Thoracic aorta (tissue), 2 donors: ENCODE measurements around the gene INPP1. TPM values are rescaled to one million over a fixed set of nuclear protein-coding genes. Genes with fewer than 3 reads are reported as not detected.

Experiments
- ATAC-seq: fragments of 150-250 bp; one replicate; pipeline ENCODE4 v1.8.0; 2017; ENCODE audit warnings: low read depth; ENCODE audit not compliant: insufficient number of reproducible peaks, low FRiP score
- DNase-seq: peaks from one replicate; pipeline ENCODE4 v3.0.0-alpha.2; 2020; ENCODE audit warnings: low spot score
- H3K27ac ChIP-seq, 2 donors: fragments of 200-600 bp; sonication (generic); 1 replicate in 1 of 2; 2 replicates in 1 of 2; pipeline ENCODE4 v1.5.1; 2016; ENCODE audit warnings: mild to moderate bottlenecking in 2 of 2, moderate library complexity in 2 of 2
- H3K27me3 ChIP-seq: fragments of 200-600 bp; sonication (generic); replicated peaks from 2 replicates; pipeline ENCODE4 v1.6.0; 2016; ENCODE audit warnings: mild to moderate bottlenecking; ENCODE audit not compliant: insufficient read depth
- H3K36me3 ChIP-seq: fragments of 200-600 bp; sonication (generic); one replicate; pipeline ENCODE4 v1.5.1; 2016
- H3K4me1 ChIP-seq, 2 donors: fragments of 200-600 bp; sonication (generic); 1 replicate in 1 of 2; 2 replicates in 1 of 2; pipeline versions ENCODE4 v1.5.1 to v1.6.0; 2016; ENCODE audit warnings: low read depth in 2 of 2, mild to moderate bottlenecking in 1 of 2; ENCODE audit not compliant: control insufficient read depth in 1 of 2
- H3K4me3 ChIP-seq: fragments of 200-600 bp; sonication (generic); 2 replicates; pipeline ENCODE4 v1.5.1; 2016; ENCODE audit warnings: mild to moderate bottlenecking
- H3K9me3 ChIP-seq: fragments of 200-600 bp; sonication (generic); 2 replicates; pipeline ENCODE4 v1.5.1; 2016
- total RNA-seq, 2 donors: library from RNA; depleted of rRNA; stranded (reverse); fragments of >200 nt; gene quantifications; one replicate each; pipeline versions ENCODE4 v1.1.0 to v1.2.3, GENCODE V29; 2016
- TF ChIP-seq, protein P1 (sequence below): fragments of 200-600 bp; sonication (generic); IDR thresholded peaks from one replicate; pipeline ENCODE4 v1.5.1; 2019; ENCODE audit warnings: antibody characterized with exemption

Gene INPP1
- total RNA-seq, 2 donors from 2014 or later: 13.0 to 36.6 TPM

DNA sequence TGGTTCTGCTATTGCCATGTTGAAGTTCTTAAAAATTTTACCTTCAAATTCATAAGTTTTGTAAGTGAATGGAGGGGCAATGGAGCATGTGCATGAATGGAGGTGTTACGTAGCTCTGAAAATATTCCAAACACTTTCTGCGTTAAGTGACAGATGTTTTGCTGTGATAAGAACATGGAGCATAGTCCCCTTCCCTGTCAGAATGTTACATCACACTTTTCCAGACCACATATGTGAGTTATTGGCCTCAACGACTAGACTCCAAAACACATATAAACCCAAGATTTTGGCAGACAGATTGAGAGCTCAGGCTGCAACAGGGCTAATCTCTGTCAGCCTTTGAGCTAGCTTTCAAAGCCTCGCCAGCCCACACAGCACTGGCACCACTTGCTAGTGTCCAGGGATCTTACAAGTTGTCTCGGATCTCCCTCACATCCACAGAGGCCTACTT lies 37.6 kb downstream of the INPP1 start:
- TF ChIP-seq, protein P1, sequence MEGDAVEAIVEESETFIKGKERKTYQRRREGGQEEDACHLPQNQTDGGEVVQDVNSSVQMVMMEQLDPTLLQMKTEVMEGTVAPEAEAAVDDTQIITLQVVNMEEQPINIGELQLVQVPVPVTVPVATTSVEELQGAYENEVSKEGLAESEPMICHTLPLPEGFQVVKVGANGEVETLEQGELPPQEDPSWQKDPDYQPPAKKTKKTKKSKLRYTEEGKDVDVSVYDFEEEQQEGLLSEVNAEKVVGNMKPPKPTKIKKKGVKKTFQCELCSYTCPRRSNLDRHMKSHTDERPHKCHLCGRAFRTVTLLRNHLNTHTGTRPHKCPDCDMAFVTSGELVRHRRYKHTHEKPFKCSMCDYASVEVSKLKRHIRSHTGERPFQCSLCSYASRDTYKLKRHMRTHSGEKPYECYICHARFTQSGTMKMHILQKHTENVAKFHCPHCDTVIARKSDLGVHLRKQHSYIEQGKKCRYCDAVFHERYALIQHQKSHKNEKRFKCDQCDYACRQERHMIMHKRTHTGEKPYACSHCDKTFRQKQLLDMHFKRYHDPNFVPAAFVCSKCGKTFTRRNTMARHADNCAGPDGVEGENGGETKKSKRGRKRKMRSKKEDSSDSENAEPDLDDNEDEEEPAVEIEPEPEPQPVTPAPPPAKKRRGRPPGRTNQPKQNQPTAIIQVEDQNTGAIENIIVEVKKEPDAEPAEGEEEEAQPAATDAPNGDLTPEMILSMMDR: no peak
- Histone ChIP-seq H3K9me3 (no peaks in the 10 kb centered on the region), H3K4me3 (no peak overlapping the region), H3K36me3 (no peaks in the 10 kb centered on the region), H3K27ac (no peak overlapping the region), H3K4me1 (no peaks in the 10 kb centered on the region), H3K27me3 (no peaks in the 10 kb centered on the region)
- DNase-seq: no peak
- no peak for ATAC-seq

DNA sequence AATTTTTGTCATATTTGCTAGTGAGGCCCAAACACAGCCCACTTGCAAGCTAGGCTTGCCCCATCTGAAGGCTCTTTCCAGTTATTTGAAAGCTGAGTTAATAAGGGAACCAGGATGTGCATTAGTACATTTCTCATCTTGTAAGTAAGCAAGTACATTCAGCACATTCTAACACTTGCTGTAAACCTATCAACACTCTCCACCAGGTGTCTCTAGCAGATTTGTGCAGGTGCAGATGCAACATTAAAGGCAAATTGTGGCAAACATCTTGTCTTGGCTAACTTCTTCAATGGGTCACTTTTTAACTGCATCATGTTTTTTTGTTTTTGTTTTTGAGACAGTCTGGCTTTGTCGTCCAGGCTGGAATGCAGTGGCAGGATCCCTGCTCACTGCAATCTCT lies 39.5 kb downstream of the INPP1 start:
- Histone ChIP-seq H3K27me3 (no peaks in the 10 kb centered on the region), H3K9me3 (no peaks in the 10 kb centered on the region), H3K4me1 (no peaks in the 10 kb centered on the region), H3K36me3 (no peaks in the 10 kb centered on the region), H3K27ac (no peak overlapping the region), H3K4me3 (no peak overlapping the region)
- ATAC-seq: no peak
- DNase-seq: no peak
- TF ChIP-seq, protein P1: no peak

DNA sequence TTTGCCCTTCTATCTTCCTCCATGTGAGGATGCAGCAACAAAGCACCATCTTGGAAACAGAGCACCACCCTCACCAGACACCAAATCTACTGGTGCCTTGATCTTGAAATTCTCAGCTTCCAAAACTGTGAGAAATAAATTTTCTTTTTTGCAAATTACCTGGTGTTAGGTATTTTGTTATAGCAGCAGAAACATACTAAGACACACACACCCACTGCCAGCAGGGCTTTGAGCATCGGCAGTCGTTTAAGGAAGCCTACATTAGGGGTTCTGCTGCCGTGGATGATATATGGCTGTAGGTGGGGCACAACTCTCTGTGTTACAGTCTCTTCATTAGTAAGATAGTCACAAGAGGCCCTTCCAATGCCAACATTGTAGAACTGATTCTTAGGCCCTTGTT lies 44.0 kb downstream of the INPP1 start:
- ATAC-seq: no peak
- no peak overlapping the region for H3K27ac ChIP-seq
- no peaks in the 10 kb centered on the region for H3K9me3 ChIP-seq
- no peak for DNase-seq
- no peaks in the 10 kb centered on the region for H3K27me3 ChIP-seq
- H3K4me1 ChIP-seq: no peaks in the 10 kb centered on the region
- TF ChIP-seq, protein P1: no peak
- H3K36me3 ChIP-seq: no peaks in the 10 kb centered on the region
- H3K4me3 ChIP-seq: no peak overlapping the region

DNA sequence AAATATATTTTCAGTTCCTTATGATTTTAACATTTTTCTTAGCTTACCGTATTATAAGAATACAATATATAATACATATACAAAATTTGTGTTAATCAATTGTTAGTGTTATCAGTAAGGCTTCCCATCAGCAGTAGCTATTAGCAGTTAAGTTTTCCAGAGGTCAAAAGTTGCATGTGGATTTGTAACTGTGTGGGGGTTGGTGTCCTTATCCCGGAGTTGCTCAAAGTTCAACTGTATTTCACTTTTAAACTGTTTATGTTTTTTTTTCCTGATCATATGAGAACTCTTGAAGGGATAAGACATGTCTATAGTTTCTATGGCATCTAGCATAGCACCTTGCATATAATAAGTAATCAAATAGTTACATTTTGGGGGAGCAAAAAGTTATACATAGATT lies 52.9 kb downstream of the INPP1 start:
- H3K9me3 ChIP-seq: no peaks in the 10 kb centered on the region
- H3K4me3 ChIP-seq: no peak overlapping the region
- ATAC-seq: no peak
- H3K27me3 ChIP-seq: no peaks in the 10 kb centered on the region
- H3K4me1 ChIP-seq: no peaks in the 10 kb centered on the region
- H3K27ac ChIP-seq: no peak overlapping the region
- H3K36me3 ChIP-seq: no peaks in the 10 kb centered on the region
- DNase-seq: no peak
- TF ChIP-seq, protein P1: no peak

DNA sequence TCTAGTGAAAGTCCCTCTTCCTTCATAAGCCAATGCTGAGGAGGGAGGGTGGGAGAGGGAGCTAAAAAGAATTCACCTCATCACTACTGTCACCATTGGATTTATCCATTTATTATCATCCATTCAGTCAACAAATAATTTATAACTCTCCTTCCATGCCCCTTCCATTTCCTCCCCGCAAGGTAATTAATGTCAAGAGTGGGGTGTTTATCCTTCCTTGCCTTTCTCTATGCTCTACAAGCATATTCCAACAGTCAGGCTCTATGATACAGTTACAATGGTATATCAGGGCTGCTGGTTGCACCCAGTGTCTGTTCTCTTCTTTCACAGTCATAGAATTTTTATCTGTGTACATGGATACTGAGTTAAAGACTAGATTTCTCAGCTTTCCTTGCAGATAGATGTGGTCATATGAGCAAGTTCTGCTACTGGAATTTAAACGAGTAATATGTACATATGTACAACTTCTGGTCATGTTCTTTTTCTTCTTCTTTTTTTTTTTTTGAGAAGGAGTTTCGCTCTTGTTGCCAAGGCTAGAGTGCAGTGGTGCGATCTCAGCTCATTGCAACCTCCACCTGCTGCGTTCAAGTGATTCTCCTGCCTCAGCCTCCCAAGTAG lies 59.7 kb downstream of the INPP1 start:
- Histone ChIP-seq H3K4me1 (peaks cover 0 to 3% of the 10 kb centered on the region in 2 donors), H3K36me3 (no peaks in the 10 kb centered on the region), H3K4me3 (no peak overlapping the region), H3K27me3 (no peaks in the 10 kb centered on the region), H3K27ac (no peak overlapping the region), H3K9me3 (no peaks in the 10 kb centered on the region)
- DNase-seq: no peak
- no peak for ATAC-seq
- TF ChIP-seq, protein P1: no peak
